Astrocyte of the cerebellum (primary cell): ENCODE measurements around the gene TMOD1.

Experiments used
- DNase-seq: peaks from one replicate; pipeline ENCODE4 v3.0.0-alpha.2; 2011; ENCODE audit warnings: low read depth
- H3K4me3 ChIP-seq: 2 replicates; pipeline ENCODE4 v1.5.1; 2011; ENCODE audit warnings: mild to moderate bottlenecking, low read depth, low read length, moderate library complexity
- in situ Hi-C: cut with HindIII; loops from 2 replicates; pipeline ENCODE4 v1.10.0; 2017; ENCODE audit warnings: low sequenced_read_pairs
- TF ChIP-seq, protein P1 (sequence below): IDR thresholded peaks from 2 replicates; pipeline ENCODE4 v1.5.1; 2012; ENCODE audit warnings: low read length, low read depth, moderate library complexity, mild to moderate bottlenecking; ENCODE audit errors: missing control alignments

TMOD1 gene

GRCh38 chr9:97504381-97505216, 3.1 kb downstream of the TMOD1 start:
- DNase-seq, result no peak
- H3K4me3 ChIP-seq, result no peak overlapping the region
- in situ Hi-C loops, result no loop called here
- TF ChIP-seq, protein P1, sequence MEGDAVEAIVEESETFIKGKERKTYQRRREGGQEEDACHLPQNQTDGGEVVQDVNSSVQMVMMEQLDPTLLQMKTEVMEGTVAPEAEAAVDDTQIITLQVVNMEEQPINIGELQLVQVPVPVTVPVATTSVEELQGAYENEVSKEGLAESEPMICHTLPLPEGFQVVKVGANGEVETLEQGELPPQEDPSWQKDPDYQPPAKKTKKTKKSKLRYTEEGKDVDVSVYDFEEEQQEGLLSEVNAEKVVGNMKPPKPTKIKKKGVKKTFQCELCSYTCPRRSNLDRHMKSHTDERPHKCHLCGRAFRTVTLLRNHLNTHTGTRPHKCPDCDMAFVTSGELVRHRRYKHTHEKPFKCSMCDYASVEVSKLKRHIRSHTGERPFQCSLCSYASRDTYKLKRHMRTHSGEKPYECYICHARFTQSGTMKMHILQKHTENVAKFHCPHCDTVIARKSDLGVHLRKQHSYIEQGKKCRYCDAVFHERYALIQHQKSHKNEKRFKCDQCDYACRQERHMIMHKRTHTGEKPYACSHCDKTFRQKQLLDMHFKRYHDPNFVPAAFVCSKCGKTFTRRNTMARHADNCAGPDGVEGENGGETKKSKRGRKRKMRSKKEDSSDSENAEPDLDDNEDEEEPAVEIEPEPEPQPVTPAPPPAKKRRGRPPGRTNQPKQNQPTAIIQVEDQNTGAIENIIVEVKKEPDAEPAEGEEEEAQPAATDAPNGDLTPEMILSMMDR, result no peak

- no peak for DNase-seq
- in situ Hi-C loops, result no loop called here
- no peak overlapping the region for H3K4me3 ChIP-seq
- TF ChIP-seq, protein P1, result no peak
Measured at GRCh38 chr9:97505845-97506244, 4.4 kb downstream of the TMOD1 start.

DNA sequence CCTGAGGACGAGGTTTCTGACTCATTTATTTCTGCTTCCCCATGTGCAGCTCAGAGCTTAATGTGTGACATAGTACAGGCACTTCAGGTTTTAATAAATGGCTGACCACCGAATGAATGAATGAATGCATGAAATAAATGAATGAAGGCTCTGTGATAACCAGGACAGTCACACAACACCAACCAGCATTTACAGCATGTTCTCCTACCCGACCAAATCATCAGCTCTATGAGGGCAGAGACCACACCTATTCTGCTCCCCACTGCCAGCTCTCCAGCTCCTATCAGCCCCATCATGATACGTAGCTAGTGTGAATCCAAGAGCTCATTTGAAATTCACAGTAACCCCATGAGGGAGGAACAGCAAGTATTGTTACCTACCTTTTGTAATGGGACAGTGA, 4.8 kb downstream of the TMOD1 start:
- DNase-seq, result no peak
- H3K4me3 ChIP-seq, result no peak overlapping the region
- TF ChIP-seq, protein P1, result no peak
- in situ Hi-C loops, result no loop called here

DNA sequence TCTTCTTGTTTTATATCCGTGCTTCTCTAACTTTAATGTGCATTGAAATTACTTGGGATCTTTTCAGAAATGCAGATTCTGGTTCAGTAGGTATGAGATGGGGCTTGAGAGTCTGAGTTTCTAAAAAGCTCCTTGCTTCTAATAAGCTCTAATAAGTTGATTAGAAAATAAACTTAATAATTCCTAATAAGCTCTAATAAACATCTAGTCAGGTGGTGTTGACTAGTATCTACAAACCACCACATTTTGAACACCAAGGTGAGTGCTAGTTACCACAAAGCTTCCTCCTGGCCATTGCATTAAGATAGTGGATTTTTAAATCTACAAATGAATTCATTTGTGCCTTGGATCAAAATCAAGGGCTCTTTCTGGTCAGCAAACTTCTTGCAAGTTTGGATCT, 5.3 kb downstream of the TMOD1 start:
- TF ChIP-seq, protein P1, result no peak
- no peak for DNase-seq
- in situ Hi-C loops, result no loop called here
- H3K4me3 ChIP-seq, result no peak overlapping the region

DNA sequence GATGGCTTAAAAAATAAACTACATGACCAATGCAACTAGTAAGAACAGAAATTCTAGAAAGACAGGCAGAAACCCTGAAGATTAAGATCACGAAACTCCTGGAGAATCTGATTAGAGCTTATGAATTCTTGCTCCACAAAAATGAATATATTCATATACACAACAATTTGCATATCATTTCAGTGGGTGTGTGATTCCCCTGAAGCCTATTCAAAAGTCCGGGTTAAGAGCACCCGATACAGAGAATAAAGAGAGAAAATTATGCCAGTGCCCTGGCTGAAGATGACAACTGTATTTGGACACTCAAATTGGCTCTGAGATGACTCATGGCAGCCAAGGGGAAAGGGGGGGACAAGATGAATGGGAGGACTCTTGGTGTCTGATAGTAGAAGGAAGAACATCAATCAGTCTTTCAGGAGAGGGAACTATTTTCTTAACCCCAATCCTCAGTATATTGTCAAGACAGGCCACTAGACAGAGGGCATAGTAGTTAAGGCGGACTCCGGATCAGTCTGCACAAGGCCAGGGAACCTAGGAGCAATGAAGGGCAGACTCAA, 6.0 kb downstream of the TMOD1 start:
- TF ChIP-seq, protein P1, result no peak
- no peak overlapping the region for H3K4me3 ChIP-seq
- in situ Hi-C loops, result no loop called here
- DNase-seq, result no peak

- no peak overlapping the region for H3K4me3 ChIP-seq
- in situ Hi-C loops, result no loop called here
- TF ChIP-seq, protein P1, result no peak
- DNase-seq, result no peak
Measured at GRCh38 chr9:97508852-97509251, 7.4 kb downstream of the TMOD1 start.
